Thymus (tissue), 11 donors: Measurements from ENCODE around the gene KDM4F. TPM values are rescaled to one million over a fixed set of nuclear protein-coding genes. Genes with fewer than 3 reads are reported as not detected.
"Not testable (repeated sequence)": the region's sequence is repeated elsewhere in the genome, so short reads cannot be mapped to it uniquely, and the experiment has no call there.

Source experiments
- DNase-seq, 9 donors: peaks; one replicate each; pipeline ENCODE4 v3.0.0-alpha.2; 2013; ENCODE audit warnings: low spot score in 9 of 9, low read depth in 6 of 9, missing footprints in 1 of 9
- H3K27ac ChIP-seq, 2 donors: one replicate each; pipeline ENCODE4 v1.5.1; 2013; ENCODE audit warnings: control low read depth in 1 of 2, low read depth in 1 of 2, low read length in 1 of 2, mild to moderate bottlenecking in 1 of 2, moderate library complexity in 1 of 2
- H3K27me3 ChIP-seq, 2 donors: one replicate each; pipeline ENCODE4 v1.5.1; 2013; ENCODE audit warnings: low read length in 1 of 2; ENCODE audit not compliant: control insufficient read depth in 2 of 2, insufficient read depth in 1 of 2
- H3K36me3 ChIP-seq, 2 donors: one replicate each; pipeline ENCODE4 v1.5.1; 2013; ENCODE audit warnings: low read length in 1 of 2, mild to moderate bottlenecking in 1 of 2, moderate library complexity in 1 of 2; ENCODE audit not compliant: control insufficient read depth in 2 of 2, insufficient read depth in 2 of 2
- H3K4me1 ChIP-seq, 2 donors: one replicate each; pipeline ENCODE4 v1.5.1; 2013; ENCODE audit warnings: low read length in 2 of 2; ENCODE audit not compliant: control insufficient read depth in 2 of 2, insufficient read depth in 2 of 2
- H3K4me3 ChIP-seq, 2 donors: one replicate each; pipeline ENCODE4 v1.5.1; 2013; ENCODE audit warnings: low read length in 2 of 2, control low read depth in 1 of 2, mild to moderate bottlenecking in 1 of 2
- H3K9me3 ChIP-seq, 2 donors: one replicate each; pipeline ENCODE4 v1.5.1; 2013; ENCODE audit warnings: low read length in 1 of 2, mild to moderate bottlenecking in 1 of 2; ENCODE audit not compliant: control insufficient read depth in 2 of 2, insufficient read depth in 1 of 2
- WGBS: extraction: QIAGEN DNeasy Blood & Tissue Kit; methylation state at CpG from one replicate; pipeline ENCODE4 v1.1.7; 2013; 5-methylcytosine and 5-hydroxymethylcytosine counted together
- polyA plus RNA-seq: library from polyadenylated mRNA; stranded (reverse); fragments of 200-250 nt; gene quantifications from one replicate; pipeline ENCODE4 v1.2.3, GENCODE V29; 2013
- total RNA-seq: library from RNA; stranded (reverse); fragments of 120-200 nt; gene quantifications from one replicate; pipeline ENCODE4 v1.2.4, GENCODE V29; 2013
- donor health status: healthy.

Gene KDM4F
- total and polyA plus RNA-seq, 2 donors = not detected

DNA sequence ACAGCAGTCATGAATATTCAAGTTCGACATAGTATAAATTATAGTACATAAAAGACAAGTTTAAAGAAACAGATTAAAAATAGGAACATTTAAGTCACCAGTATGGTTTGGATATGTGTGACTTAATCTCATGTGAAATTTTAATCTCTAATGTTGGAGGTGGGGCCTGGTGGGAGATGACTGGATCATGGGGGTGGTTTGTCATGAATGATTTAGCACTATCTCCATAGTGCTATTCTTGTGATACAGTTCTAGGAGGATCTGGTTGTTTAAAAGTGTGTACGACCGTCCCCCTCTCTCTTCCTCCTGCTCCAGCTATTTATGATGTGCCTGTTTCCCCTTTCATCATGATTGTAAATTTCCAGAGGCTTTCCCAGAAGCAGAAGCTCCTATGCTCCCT is 20.9 kb upstream of the KDM4F start:
- no peak overlapping the region for H3K4me3 ChIP-seq
- no peaks in the 10 kb centered on the region for H3K36me3 ChIP-seq
- H3K9me3 ChIP-seq = no peaks in the 10 kb centered on the region
- H3K27me3 ChIP-seq = no peaks in the 10 kb centered on the region
- DNase-seq = no peak
- H3K27ac ChIP-seq = no peak overlapping the region
- 93% methylated on average over 3 of the region's 3 CpGs for WGBS
- H3K4me1 ChIP-seq = no peaks in the 10 kb centered on the region

DNA sequence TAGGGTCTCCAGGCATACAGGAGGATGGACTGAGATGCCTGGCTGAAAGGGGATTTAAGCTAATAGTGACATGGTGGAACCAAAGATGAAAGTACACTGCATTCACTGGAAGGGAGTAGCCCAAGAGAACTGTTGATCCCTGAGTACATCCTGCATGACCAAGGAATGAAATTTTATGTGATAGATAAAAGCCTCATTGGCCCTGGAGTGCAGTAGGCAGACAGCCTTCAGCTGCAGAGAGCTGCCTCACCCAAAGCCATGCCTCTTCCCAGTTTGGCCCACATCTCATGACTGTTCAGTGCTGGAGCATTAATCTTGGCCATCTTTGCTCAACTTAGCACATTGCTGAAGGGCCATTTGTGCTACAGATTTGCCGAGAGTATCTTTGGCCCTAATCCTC is 16.2 kb upstream of the KDM4F start:
- no peaks in the 10 kb centered on the region for H3K4me1 ChIP-seq
- 96% methylated on average over 1 of the region's 1 CpG for WGBS
- H3K27ac ChIP-seq = no peak overlapping the region

DNA sequence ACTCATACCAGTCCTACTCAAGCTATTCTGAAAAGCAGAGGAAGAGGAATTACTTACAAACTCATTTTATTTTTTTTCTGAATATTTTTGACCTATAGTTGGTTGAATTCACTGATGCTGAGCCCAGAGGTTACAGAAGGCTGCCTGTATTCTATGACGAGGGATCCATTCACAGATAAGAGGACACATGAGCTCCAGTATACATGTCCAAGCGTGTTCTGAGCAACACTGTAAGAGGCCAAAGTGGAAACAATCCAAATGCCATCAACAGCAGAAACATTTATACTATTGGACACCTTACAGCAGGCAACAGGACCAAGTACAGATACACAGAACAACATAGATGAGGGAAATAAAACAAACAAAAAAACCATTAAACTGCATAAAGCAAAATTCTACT is 13.9 kb upstream of the KDM4F start:
- peaks cover 8 to 21% of the 10 kb centered on the region in 2 donors for H3K27me3 ChIP-seq
- peak in 1 of 9 donors; percentile 5 for DNase-seq
- H3K9me3 ChIP-seq = no peaks in the 10 kb centered on the region
- WGBS = 95% methylated on average over 2 of the region's 2 CpGs
- H3K4me3 ChIP-seq = no peak overlapping the region
- H3K36me3 ChIP-seq = no peaks in the 10 kb centered on the region
- H3K27ac ChIP-seq = no peak overlapping the region
- no peaks in the 10 kb centered on the region for H3K4me1 ChIP-seq

More for the DNA sequence above, 16.2 kb upstream of the KDM4F start:
- H3K4me3 ChIP-seq = no peak overlapping the region
- peaks cover 7 to 17% of the 10 kb centered on the region in 2 donors for H3K27me3 ChIP-seq
- no peak for DNase-seq
- H3K36me3 ChIP-seq = no peaks in the 10 kb centered on the region
- no peaks in the 10 kb centered on the region for H3K9me3 ChIP-seq

DNA sequence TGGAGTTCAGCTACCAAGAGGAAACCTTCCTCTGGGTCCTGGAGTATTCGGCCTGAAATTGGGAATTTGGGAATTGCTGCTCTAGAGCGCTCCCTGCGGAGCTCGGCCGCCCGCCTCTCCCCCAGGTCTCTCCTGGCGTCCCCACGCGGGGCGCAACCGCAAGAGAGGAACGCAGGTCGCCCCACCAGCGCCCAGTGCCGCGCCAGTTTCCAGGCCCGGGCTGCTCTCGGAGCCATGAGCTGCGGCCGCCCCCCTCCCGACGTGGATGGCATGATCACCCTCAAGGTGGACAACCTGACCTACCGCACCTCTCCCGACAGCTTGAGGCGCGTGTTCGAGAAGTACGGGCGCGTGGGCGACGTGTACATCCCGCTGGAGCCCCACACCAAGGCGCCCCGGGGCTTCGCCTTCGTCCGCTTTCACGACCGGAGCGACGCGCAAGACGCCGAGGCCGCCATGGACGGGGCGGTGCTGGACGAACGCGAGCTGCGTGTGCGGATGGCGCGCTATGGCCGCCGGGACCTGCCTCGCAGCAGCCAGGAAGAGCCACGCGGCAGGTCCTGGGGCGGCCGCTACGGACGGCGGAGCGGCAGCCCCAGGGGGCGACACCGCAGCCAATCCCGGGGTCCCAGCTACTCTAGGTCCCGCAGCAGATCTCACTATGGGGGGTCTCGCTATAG is 11.7 kb upstream of the KDM4F start:
- 24% methylated on average over 71 of the region's 71 CpGs for WGBS
- H3K27ac ChIP-seq, H3K36me3 ChIP-seq, H3K9me3 ChIP-seq, H3K4me1 ChIP-seq, H3K4me3 ChIP-seq, DNase-seq: not testable (repeated sequence)
- H3K27me3 ChIP-seq = peaks cover 8 to 21% of the 10 kb centered on the region in 2 donors

DNA sequence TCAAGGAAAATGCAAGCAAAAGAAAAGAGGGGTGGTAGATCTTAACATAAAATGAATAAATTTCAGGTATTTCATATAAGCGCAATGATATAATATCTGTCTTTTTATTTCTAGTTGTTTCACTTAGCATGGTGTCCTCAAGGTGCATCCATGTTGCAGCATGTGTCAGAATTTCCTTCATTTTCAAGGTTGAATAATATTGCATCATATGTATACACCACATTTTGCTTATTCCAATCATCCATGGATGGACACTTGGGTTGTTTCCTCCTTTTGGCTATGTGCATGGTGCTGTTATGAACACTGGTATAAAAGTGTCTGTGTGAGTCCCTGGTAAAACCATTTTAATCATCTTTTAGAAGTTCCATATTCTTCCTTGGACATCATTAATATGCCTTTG is 7.0 kb upstream of the KDM4F start:
- no peaks in the 10 kb centered on the region for H3K36me3 ChIP-seq
- DNase-seq = no peak
- H3K4me1 ChIP-seq = no peaks in the 10 kb centered on the region
- WGBS = 100% methylated on average over 1 of the region's 1 CpG
- peaks cover 7 to 17% of the 10 kb centered on the region in 2 donors for H3K27me3 ChIP-seq
- no peak overlapping the region for H3K4me3 ChIP-seq
- H3K9me3 ChIP-seq = no peaks in the 10 kb centered on the region
- no peak overlapping the region for H3K27ac ChIP-seq

DNA sequence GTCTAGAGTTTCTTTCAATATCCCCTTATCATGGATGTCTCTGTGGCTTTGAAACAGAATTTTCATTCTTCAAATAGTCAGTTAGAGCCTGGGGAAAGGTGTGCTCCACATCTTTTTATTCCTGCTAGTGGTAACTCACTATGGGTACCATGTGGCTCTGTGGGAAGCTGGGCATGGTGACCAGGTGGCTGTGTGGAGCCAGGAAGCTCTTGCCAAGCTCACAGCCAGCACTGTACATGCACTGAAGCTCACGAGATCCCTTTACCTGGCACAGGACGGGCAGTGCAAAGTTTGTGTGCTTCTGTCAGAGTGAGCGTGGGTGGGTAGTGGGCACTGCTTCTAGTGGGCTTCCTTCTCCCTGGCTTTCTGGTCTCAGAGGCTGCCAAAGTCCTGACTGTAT is 6.3 kb upstream of the KDM4F start:
- H3K27ac ChIP-seq = no peak overlapping the region
- H3K36me3 ChIP-seq = no peaks in the 10 kb centered on the region
- WGBS = 95% methylated on average over 3 of the region's 3 CpGs
- no peak overlapping the region for H3K4me3 ChIP-seq
- H3K9me3 ChIP-seq = no peaks in the 10 kb centered on the region
- peaks cover 2 to 11% of the 10 kb centered on the region in 2 donors for H3K27me3 ChIP-seq
- no peak for DNase-seq
- H3K4me1 ChIP-seq = no peaks in the 10 kb centered on the region

DNA sequence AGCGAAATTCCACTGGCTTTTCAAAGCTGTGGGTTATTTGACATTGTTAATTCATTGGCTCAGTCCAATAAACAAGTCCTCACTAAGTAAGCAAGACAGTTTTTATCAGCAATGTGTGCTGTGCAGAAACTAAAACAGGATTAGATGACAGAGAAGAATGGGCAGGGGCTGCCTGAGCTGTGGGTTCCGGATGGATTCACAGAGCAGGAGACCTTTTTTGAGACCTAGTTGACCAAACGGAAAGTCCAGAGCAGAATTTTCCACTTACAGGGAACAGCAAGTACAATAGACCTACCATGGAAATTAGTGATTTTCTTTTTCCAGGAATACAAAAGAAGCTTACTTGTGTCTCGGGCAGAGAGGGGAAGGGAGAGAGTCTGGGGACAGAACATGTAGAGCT is 5.2 kb upstream of the KDM4F start:
- no peaks in the 10 kb centered on the region for H3K36me3 ChIP-seq
- no peaks in the 10 kb centered on the region for H3K4me1 ChIP-seq
- H3K27ac ChIP-seq = no peak overlapping the region
- WGBS = 92% methylated on average over 4 of the region's 4 CpGs
- H3K27me3 ChIP-seq = peaks cover 0 to 5% of the 10 kb centered on the region in 2 donors
- no peak overlapping the region for H3K4me3 ChIP-seq
- no peak for DNase-seq
- H3K9me3 ChIP-seq = no peaks in the 10 kb centered on the region

DNA sequence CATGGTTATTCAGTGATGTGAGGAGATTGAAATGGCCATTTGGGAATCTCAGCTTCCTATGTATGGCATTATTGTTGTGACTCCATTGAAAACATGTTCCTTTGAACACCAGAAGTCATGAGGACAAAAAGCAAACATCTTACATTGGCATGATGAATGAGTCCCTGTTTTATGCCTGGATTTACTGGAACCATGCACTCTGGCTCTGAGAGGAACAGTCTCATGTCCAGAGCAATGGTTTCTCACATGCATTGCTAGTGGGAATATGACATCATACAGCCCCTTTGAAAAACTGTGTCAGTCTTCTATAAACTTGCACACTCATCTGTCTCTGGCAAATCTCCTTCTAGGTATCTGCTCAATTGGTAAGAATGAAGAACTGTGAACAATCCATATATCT is 3.4 kb upstream of the KDM4F start:
- no peak overlapping the region for H3K4me3 ChIP-seq
- no peaks in the 10 kb centered on the region for H3K36me3 ChIP-seq
- H3K27ac ChIP-seq = no peak overlapping the region
- H3K4me1 ChIP-seq = no peaks in the 10 kb centered on the region
- DNase-seq = no peak
- peaks cover 0 to 5% of the 10 kb centered on the region in 2 donors for H3K9me3 ChIP-seq
- H3K27me3 ChIP-seq = peaks cover 0 to 5% of the 10 kb centered on the region in 2 donors

DNA sequence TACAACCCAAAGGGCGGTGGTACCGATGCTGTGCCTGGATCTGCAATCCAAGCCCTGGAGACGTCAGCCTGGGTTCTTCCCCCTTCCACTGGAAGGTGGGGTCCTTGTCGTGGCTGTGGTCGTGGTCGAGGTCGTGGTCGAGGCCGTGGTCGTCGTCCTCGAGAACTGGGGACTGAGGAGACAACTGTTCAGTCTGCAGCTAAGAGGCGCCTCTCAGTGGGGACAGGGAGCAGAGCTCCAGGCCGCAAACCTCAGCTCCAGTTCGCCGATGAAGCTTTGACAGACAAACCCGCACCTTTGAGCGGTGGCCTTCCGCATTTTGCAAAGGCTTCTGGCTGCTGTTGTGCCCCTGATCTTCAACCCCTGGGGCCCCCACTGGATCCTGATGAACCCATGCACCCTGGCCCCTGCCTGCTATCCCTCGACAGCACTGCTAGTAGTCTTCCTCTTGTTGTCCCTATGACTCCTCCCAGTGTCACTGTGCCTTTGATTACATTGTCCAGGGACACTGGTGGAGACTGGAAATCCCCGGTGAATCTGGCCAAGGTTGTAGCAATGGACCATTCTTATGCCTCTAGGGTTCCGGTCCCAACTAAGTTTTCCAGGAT is 1.5 kb downstream of the KDM4F start:
- peaks cover 0 to 5% of the 10 kb centered on the region in 2 donors for H3K9me3 ChIP-seq
- H3K27ac ChIP-seq = no peak overlapping the region
- DNase-seq = no peak
- H3K36me3 ChIP-seq = no peaks in the 10 kb centered on the region
- no peaks in the 10 kb centered on the region for H3K27me3 ChIP-seq
- 83% methylated on average over 22 of the region's 22 CpGs for WGBS
- no peaks in the 10 kb centered on the region for H3K4me1 ChIP-seq
- no peak overlapping the region for H3K4me3 ChIP-seq
